ENCODE data around the gene FAM209A. TPM values are rescaled to one million over a fixed set of nuclear protein-coding genes. Genes with fewer than 3 reads are reported as not detected.

The FAM209A gene
- total RNA-seq, 4 donors from 2014 or later = not detected

DNA sequence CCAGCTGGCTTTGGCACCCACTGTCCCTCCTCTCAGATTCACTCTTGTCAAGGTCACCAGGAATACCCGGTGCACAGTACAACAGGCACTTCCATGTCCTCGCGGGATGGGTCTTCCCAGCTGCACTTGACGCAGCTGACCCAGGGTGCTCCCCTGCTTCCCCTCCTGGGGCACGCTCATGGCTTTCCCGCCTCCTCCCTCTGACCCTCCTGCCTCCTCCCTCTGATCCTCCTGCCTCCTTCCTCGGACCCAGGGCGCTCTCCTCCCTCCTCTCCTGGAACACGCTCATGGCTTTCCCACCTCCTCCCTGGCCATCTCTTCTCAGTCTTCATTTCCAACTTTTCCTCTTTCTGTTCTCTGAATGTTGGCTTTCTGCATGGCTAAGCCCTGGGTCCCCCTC, 50.6 kb downstream of the FAM209A start:
- Histone ChIP-seq H3K27me3 (no peaks in the 10 kb centered on the region), H3K4me3 (no peak overlapping the region), H3K27ac (no peak overlapping the region), H3K9me3 (no peaks in the 10 kb centered on the region), H3K36me3 (no peaks in the 10 kb centered on the region), H3K4me1 (no peaks in the 10 kb centered on the region)
- no peak for DNase-seq
- TF ChIP-seq, protein P1, sequence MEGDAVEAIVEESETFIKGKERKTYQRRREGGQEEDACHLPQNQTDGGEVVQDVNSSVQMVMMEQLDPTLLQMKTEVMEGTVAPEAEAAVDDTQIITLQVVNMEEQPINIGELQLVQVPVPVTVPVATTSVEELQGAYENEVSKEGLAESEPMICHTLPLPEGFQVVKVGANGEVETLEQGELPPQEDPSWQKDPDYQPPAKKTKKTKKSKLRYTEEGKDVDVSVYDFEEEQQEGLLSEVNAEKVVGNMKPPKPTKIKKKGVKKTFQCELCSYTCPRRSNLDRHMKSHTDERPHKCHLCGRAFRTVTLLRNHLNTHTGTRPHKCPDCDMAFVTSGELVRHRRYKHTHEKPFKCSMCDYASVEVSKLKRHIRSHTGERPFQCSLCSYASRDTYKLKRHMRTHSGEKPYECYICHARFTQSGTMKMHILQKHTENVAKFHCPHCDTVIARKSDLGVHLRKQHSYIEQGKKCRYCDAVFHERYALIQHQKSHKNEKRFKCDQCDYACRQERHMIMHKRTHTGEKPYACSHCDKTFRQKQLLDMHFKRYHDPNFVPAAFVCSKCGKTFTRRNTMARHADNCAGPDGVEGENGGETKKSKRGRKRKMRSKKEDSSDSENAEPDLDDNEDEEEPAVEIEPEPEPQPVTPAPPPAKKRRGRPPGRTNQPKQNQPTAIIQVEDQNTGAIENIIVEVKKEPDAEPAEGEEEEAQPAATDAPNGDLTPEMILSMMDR (IDR thresholded peaks at IDR 0.05) = no peak
- no peak for TF ChIP-seq POLR2A (IDR thresholded peaks at IDR 0.05)

Other genes with a start within 250 kb of the FAM209A start
- 10 to 100 TPM; 14.0 to 21.4 (median 16.8) TPM for gene FAM210B, start 165.8 kb upstream of the FAM209A start, total RNA-seq
- 1 to 10 TPM; 4.7 to 7.7 (median 6.5) TPM for gene AURKA, start 132.5 kb upstream of the FAM209A start, total RNA-seq
- gene CSTF1, start 132.1 kb upstream of the FAM209A start, total RNA-seq = 10 to 100 TPM in 3 of 4 donors, 1 to 10 TPM in 1; 4.8 to 28.9 (median 14.3) TPM
- gene CASS4, start 112.5 kb upstream of the FAM209A start, total RNA-seq = 1 to 10 TPM in 2 of 4 donors, under 1 TPM in 2; 0.47 to 3.3 (median 1.2) TPM
- 10 to 100 TPM; 36.3 to 53.8 (median 48.4) TPM for gene RTF2, start 56.1 kb upstream of the FAM209A start, total RNA-seq
- gene FAM209B, start 8.5 kb downstream of the FAM209A start, total RNA-seq = not detected
- gene TFAP2C, start 104.6 kb downstream of the FAM209A start, total RNA-seq = not detected

Measured in Peyer's patch (tissue), 4 donors.